Heart left ventricle (tissue), 13 donors: Measurements from ENCODE around the gene COP1.

ENCODE experiments used
- CTCF ChIP-seq, 12 donors: fragments of 200-600 bp; sonication (generic) in 4 of 12; IDR thresholded peaks; one replicate each; pipeline versions ENCODE4 v1.5.0 to v1.8.0; 2018 to 2022; ENCODE audit warnings: antibody characterized with exemption in 12 of 12, mild to moderate bottlenecking in 5 of 12
- POLR2A ChIP-seq, 2 donors: fragments of 450-650 bp; IDR thresholded peaks; one replicate each; pipeline ENCODE4 v1.6.1; 2017; ENCODE audit warnings: antibody characterized with exemption in 2 of 2, mild to moderate bottlenecking in 2 of 2, moderate library complexity in 2 of 2
- donor health status: ischemic (EF 13 %, LVEDD 7.1; RV severe dilation, severe dysfunction).
- donor health status: DM: no; HTN: yes; CAD: no.
- donor health status: DM: no; HTN: no; CAD: no.
- donor health status: ischemic (EF 25% LVEDD 6.9; RV normal size, moderate dysfunction).
- donor health status: ischemic (EF 25% LVEDD 5.7; RV mildly dilated, moderate dysfunction).
- donor health status: ischemic (EF 35%, LVEDD 5.7; RV mildly dilated, moderate dysfunction).
- donor health status: nonischemic (EF 11% LVEDD 7.7; RV severe dilation, severe dysfunction).
- donor health status: DM: yes; HTN: yes; CAD: no.
- donor health status: PGD.
- donor health status: ischemic (EF 29% LVEDD 5.4; RV normal size, mild dysfunction).
- donor health status: nonischemic (EF 23%, LVEDD 6.1; RV moderate dilation, normal function).

GRCh38 chr1:176227579-176227978 lies 20.5 kb upstream of the COP1 start:
- no peak for TF ChIP-seq POLR2A (IDR thresholded peaks at IDR 0.05)
- no peak for TF ChIP-seq CTCF (IDR thresholded peaks at IDR 0.05)
